ENCODE results near the gene CAMTA1.

Gene CAMTA1

DNA sequence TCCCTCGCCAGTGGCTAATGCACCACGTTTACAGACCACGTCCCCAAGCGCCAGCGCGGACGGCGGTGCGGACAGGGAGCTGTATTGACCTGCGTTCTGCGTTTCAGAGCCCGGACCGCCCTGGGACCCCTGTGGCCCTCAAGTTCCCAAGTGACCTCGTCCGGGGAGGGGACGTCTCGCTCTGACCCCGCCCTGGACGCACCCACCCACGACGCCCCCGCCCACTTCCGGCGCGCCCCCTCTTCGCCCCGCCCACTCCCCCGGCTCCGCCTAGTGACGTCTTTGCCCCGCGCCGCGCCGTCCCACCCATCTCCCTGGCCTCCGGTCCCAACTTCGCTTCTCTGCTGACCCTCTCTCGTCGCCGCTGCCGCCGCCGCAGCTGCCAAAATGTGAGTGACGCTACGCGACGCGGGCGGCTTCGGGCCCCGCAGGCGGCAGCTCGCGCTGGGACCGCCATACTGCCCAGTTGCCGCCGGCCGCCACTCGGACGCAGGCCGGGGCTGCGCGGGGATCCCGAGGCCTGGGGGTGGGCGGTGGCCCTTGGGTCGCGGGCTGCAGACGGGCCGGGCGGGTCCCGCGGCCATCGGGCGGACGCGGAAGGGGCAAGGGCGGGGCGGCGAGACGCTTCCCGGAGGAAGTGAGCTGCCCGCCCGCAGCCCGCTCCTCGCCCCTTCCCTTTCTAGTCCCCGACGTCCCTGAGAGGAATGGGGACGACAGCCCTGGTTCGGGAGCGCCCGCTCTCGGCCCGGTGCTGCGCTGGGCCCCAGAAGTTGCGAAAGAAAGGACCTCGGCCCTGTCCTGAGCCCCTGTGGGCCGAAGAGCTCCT is 986.0 kb downstream of the CAMTA1 start, which contains the start of gene VAMP3 (continued):
- peak; percentile 93 for TF ChIP-seq KLF16 (tag by site-specific recombination; IDR thresholded peaks at IDR 0.05)
- no peak for TF ChIP-seq ZNF114 (tag by site-specific recombination; IDR thresholded peaks at IDR 0.05)
- TF ChIP-seq, protein P1, sequence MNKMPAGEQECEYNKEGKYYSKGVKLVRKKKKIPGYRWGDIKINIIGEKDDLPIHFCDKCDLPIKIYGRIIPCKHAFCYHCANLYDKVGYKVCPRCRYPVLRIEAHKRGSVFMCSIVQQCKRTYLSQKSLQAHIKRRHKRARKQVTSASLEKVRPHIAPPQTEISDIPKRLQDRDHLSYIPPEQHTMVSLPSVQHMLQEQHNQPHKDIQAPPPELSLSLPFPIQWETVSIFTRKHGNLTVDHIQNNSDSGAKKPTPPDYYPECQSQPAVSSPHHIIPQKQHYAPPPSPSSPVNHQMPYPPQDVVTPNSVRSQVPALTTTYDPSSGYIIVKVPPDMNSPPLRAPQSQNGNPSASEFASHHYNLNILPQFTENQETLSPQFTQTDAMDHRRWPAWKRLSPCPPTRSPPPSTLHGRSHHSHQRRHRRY (tag by site-specific recombination; IDR thresholded peaks at IDR 0.05) = no peak
- TF ChIP-seq, protein P2, sequence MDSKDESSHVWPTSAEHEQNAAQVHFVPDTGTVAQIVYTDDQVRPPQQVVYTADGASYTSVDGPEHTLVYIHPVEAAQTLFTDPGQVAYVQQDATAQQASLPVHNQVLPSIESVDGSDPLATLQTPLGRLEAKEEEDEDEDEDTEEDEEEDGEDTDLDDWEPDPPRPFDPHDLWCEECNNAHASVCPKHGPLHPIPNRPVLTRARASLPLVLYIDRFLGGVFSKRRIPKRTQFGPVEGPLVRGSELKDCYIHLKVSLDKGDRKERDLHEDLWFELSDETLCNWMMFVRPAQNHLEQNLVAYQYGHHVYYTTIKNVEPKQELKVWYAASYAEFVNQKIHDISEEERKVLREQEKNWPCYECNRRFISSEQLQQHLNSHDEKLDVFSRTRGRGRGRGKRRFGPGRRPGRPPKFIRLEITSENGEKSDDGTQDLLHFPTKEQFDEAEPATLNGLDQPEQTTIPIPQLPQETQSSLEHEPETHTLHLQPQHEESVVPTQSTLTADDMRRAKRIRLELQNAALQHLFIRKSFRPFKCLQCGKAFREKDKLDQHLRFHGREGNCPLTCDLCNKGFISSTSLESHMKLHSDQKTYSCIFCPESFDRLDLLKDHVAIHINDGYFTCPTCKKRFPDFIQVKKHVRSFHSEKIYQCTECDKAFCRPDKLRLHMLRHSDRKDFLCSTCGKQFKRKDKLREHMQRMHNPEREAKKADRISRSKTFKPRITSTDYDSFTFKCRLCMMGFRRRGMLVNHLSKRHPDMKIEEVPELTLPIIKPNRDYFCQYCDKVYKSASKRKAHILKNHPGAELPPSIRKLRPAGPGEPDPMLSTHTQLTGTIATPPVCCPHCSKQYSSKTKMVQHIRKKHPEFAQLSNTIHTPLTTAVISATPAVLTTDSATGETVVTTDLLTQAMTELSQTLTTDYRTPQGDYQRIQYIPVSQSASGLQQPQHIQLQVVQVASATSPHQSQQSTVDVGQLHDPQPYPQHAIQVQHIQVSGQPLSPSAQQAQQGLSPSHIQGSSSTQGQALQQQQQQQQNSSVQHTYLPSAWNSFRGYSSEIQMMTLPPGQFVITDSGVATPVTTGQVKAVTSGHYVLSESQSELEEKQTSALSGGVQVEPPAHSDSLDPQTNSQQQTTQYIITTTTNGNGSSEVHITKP (tag by site-specific recombination; IDR thresholded peaks at IDR 0.05) = peak; percentile 78
- TF ChIP-seq, protein P3, sequence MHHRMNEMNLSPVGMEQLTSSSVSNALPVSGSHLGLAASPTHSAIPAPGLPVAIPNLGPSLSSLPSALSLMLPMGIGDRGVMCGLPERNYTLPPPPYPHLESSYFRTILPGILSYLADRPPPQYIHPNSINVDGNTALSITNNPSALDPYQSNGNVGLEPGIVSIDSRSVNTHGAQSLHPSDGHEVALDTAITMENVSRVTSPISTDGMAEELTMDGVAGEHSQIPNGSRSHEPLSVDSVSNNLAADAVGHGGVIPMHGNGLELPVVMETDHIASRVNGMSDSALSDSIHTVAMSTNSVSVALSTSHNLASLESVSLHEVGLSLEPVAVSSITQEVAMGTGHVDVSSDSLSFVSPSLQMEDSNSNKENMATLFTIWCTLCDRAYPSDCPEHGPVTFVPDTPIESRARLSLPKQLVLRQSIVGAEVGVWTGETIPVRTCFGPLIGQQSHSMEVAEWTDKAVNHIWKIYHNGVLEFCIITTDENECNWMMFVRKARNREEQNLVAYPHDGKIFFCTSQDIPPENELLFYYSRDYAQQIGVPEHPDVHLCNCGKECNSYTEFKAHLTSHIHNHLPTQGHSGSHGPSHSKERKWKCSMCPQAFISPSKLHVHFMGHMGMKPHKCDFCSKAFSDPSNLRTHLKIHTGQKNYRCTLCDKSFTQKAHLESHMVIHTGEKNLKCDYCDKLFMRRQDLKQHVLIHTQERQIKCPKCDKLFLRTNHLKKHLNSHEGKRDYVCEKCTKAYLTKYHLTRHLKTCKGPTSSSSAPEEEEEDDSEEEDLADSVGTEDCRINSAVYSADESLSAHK (tag by site-specific recombination; IDR thresholded peaks at IDR 0.05) = no peak
- TF ChIP-seq ZNF138 (tag by site-specific recombination; IDR thresholded peaks at IDR 0.05; ENCODE audit: borderline replicate concordance) = no peak
- TF ChIP-seq ZBTB7A (tag by site-specific recombination; IDR thresholded peaks at IDR 0.05; ENCODE audit: low read depth) = 0 out of 2 replicates have a peak, but pooled peaks have one; percentile 66
- no peak for TF ChIP-seq ZSCAN23 (tag by site-specific recombination; IDR thresholded peaks at IDR 0.05)
- no peak for TF ChIP-seq ZNF610 (tag by site-specific recombination; IDR thresholded peaks at IDR 0.05; ENCODE audit: borderline replicate concordance)
- 0 out of 2 replicates have a peak, but pooled peaks have one; percentile 52 for TF ChIP-seq ZNF660 (tag by site-specific recombination; IDR thresholded peaks at IDR 0.05)
- TF ChIP-seq ZNF747 (tag by site-specific recombination; IDR thresholded peaks at IDR 0.05) = no peak
- no peak for TF ChIP-seq ZNF19 (tag by site-specific recombination; IDR thresholded peaks at IDR 0.05; ENCODE audit: low read depth)
- TF ChIP-seq ZNF830 (tag by site-specific recombination; IDR thresholded peaks at IDR 0.05; ENCODE audit: low read depth) = no peak
- TF ChIP-seq ZNF335 (tag by site-specific recombination; conservative IDR thresholded peaks at IDR 0.05) = no peak; the same call in 1 of the 2 replicates
- TF ChIP-seq ZNF175 (tag by site-specific recombination; IDR thresholded peaks at IDR 0.05) = no peak
- peak; percentile 44; the same call in 1 of the 2 replicates for TF ChIP-seq ZNF76 (tag by site-specific recombination; IDR thresholded peaks at IDR 0.05; ENCODE audit: borderline replicate concordance, low read depth)
- TF ChIP-seq, protein P4, sequence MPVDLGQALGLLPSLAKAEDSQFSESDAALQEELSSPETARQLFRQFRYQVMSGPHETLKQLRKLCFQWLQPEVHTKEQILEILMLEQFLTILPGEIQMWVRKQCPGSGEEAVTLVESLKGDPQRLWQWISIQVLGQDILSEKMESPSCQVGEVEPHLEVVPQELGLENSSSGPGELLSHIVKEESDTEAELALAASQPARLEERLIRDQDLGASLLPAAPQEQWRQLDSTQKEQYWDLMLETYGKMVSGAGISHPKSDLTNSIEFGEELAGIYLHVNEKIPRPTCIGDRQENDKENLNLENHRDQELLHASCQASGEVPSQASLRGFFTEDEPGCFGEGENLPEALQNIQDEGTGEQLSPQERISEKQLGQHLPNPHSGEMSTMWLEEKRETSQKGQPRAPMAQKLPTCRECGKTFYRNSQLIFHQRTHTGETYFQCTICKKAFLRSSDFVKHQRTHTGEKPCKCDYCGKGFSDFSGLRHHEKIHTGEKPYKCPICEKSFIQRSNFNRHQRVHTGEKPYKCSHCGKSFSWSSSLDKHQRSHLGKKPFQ (tag by site-specific recombination; IDR thresholded peaks at IDR 0.05) = no peak
- TF ChIP-seq ZNF623 (tag by site-specific recombination; IDR thresholded peaks at IDR 0.05) = no peak
- TF ChIP-seq YY2 (tag by site-specific recombination; IDR thresholded peaks at IDR 0.05) = no peak
- no peak; the same call in 1 of the 2 replicates for TF ChIP-seq YY1 (tag by site-specific recombination; IDR thresholded peaks at IDR 0.05)
- TF ChIP-seq ZSCAN16 (tag by site-specific recombination; IDR thresholded peaks at IDR 0.05) = no peak
- no peak for TF ChIP-seq MZF1 (tag by site-specific recombination; IDR thresholded peaks at IDR 0.05; ENCODE audit: borderline replicate concordance)
- TF ChIP-seq, protein P5, sequence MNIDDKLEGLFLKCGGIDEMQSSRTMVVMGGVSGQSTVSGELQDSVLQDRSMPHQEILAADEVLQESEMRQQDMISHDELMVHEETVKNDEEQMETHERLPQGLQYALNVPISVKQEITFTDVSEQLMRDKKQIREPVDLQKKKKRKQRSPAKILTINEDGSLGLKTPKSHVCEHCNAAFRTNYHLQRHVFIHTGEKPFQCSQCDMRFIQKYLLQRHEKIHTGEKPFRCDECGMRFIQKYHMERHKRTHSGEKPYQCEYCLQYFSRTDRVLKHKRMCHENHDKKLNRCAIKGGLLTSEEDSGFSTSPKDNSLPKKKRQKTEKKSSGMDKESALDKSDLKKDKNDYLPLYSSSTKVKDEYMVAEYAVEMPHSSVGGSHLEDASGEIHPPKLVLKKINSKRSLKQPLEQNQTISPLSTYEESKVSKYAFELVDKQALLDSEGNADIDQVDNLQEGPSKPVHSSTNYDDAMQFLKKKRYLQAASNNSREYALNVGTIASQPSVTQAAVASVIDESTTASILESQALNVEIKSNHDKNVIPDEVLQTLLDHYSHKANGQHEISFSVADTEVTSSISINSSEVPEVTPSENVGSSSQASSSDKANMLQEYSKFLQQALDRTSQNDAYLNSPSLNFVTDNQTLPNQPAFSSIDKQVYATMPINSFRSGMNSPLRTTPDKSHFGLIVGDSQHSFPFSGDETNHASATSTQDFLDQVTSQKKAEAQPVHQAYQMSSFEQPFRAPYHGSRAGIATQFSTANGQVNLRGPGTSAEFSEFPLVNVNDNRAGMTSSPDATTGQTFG (tag by site-specific recombination; IDR thresholded peaks at IDR 0.05; ENCODE audit: borderline replicate concordance) = no peak
- TF ChIP-seq, protein P6, sequence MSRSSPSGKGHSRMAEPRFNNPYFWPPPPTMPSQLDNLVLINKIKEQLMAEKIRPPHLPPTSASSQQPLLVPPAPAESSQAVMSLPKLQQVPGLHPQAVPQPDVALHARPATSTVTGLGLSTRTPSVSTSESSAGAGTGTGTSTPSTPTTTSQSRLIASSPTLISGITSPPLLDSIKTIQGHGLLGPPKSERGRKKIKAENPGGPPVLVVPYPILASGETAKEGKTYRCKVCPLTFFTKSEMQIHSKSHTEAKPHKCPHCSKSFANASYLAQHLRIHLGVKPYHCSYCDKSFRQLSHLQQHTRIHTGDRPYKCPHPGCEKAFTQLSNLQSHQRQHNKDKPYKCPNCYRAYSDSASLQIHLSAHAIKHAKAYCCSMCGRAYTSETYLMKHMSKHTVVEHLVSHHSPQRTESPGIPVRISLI (tag by site-specific recombination; IDR thresholded peaks at IDR 0.05) = no peak
- 0 out of 2 replicates have a peak, but pooled peaks have one; percentile 17 for TF ChIP-seq ZNF843 (tag by site-specific recombination; IDR thresholded peaks at IDR 0.05)
- TF ChIP-seq REPIN1 (tag by site-specific recombination; IDR thresholded peaks at IDR 0.05; ENCODE audit: low read depth) = no peak
- no peak for TF ChIP-seq ZNF266 (tag by site-specific recombination; IDR thresholded peaks at IDR 0.05; ENCODE audit: low read depth)

Data from HEK293 (cell line).